ENCODE data around the gene GPATCH1. TPM values are rescaled to one million over a fixed set of nuclear protein-coding genes. Genes with fewer than 3 reads are reported as not detected.

GPATCH1 gene
- total RNA-seq, 4 donors from 2014 or later, result 6.6 to 32.1 (median 10.6) TPM

DNA sequence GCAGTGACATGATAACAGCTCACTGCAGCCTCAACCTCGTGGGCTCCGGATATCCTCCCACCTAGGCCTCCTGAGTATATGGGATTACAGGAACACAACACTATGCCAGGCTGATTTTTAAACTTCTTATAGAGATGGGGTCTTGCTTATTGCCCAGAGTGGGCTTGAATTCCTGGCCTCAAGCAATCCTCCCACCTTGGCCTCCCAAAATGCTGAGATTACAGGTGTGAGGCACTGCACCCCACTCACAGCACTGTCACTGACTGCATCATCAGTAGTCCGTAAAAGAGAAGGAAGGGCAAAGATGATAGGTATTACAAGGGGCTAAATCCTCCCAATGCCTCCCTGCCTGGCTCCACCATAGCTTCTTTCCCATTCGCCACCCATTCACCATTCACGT, 20.4 kb upstream of the GPATCH1 start:
- Histone ChIP-seq H3K4me3 (no peak overlapping the region), H3K9me3 (no peaks in the 10 kb centered on the region), H3K36me3 (no peaks in the 10 kb centered on the region), H3K27ac (no peak overlapping the region), H3K4me1 (peaks cover 0 to 26% (median 5%) of the 10 kb centered on the region in 4 donors), H3K27me3 (peaks cover 0 to 25% of the 10 kb centered on the region in 2 donors)
- TF ChIP-seq, protein P1, sequence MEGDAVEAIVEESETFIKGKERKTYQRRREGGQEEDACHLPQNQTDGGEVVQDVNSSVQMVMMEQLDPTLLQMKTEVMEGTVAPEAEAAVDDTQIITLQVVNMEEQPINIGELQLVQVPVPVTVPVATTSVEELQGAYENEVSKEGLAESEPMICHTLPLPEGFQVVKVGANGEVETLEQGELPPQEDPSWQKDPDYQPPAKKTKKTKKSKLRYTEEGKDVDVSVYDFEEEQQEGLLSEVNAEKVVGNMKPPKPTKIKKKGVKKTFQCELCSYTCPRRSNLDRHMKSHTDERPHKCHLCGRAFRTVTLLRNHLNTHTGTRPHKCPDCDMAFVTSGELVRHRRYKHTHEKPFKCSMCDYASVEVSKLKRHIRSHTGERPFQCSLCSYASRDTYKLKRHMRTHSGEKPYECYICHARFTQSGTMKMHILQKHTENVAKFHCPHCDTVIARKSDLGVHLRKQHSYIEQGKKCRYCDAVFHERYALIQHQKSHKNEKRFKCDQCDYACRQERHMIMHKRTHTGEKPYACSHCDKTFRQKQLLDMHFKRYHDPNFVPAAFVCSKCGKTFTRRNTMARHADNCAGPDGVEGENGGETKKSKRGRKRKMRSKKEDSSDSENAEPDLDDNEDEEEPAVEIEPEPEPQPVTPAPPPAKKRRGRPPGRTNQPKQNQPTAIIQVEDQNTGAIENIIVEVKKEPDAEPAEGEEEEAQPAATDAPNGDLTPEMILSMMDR (IDR thresholded peaks at IDR 0.05), result no peak
- TF ChIP-seq EP300 (IDR thresholded peaks at IDR 0.05) (no peak), POLR2A (IDR thresholded peaks at IDR 0.05) (no peak)
- 84 to 88% methylated on average over 5 of the region's 5 CpGs for WGBS, 2 donors
- no peak for DNase-seq (ENCODE audit: low spot score in 2 of 2)

DNA sequence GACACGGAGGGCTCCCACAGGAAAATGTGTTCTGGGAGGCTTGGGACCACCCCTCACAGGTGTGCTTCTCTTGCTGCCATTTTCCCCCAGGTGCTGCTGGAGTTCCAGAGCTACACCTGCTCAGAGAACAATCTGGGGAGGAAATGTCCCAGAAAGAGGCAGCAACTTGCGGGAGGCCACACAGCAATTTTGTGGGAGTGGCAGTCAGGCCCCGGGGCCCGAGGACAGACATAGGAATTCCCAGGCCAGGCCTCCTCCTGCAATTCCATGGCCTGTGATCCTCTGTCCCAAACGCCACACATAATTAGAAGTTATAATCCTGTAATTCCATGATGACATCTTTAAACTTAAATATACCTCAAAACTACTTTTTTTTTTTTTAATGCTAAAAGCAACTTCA, 18.1 kb upstream of the GPATCH1 start:
- no peak overlapping the region for H3K4me3 ChIP-seq
- H3K4me1 ChIP-seq, result peaks cover 0 to 26% (median 5%) of the 10 kb centered on the region in 4 donors
- no peak overlapping the region for H3K27ac ChIP-seq
- peaks cover 0 to 25% of the 10 kb centered on the region in 2 donors for H3K27me3 ChIP-seq
- no peak for DNase-seq (ENCODE audit: low spot score in 2 of 2)
- no peak for TF ChIP-seq EP300 (IDR thresholded peaks at IDR 0.05)
- TF ChIP-seq, protein P1 (IDR thresholded peaks at IDR 0.05), result no peak
- no peak for TF ChIP-seq POLR2A (IDR thresholded peaks at IDR 0.05)
- 76 to 81% methylated on average over 5 of the region's 5 CpGs for WGBS, 2 donors
- no peaks in the 10 kb centered on the region for H3K9me3 ChIP-seq
- H3K36me3 ChIP-seq, result no peaks in the 10 kb centered on the region

DNA sequence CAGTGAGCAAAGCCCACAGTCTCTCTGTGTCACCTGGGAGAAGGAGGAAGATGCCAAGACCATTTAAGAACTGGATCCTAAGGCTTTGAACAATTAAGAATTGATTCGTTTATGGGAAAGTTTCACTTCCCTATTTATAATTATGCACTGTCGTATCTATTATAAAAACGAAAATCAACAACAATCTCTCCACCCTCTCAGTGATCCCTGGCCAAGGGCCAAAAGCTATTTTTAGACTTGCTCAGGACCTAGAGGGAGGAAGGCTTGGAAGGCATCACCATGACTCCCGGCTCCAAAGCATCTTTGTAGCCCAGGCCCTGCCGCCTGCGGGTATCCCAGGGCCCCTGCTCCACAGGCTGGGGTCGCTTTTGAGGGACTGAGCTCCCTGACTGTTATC, 17.6 kb upstream of the GPATCH1 start:
- no peak for TF ChIP-seq EP300 (IDR thresholded peaks at IDR 0.05)
- no peak for TF ChIP-seq POLR2A (IDR thresholded peaks at IDR 0.05)
- TF ChIP-seq, protein P1 (IDR thresholded peaks at IDR 0.05), result no peak
- H3K36me3 ChIP-seq, result no peaks in the 10 kb centered on the region
- peaks cover 0 to 25% of the 10 kb centered on the region in 2 donors for H3K27me3 ChIP-seq
- H3K4me3 ChIP-seq, result peak overlapping the region in 3 of 4 donors; percentile 40 to 80 (median 79)
- peaks cover 0 to 26% (median 5%) of the 10 kb centered on the region in 4 donors for H3K4me1 ChIP-seq
- 8% methylated on average over 7 of the region's 7 CpGs for WGBS, 2 donors
- H3K27ac ChIP-seq, result peak overlapping the region in 1 of 4 donors; percentile 84
- H3K9me3 ChIP-seq, result no peaks in the 10 kb centered on the region
- no peak for DNase-seq (ENCODE audit: low spot score in 2 of 2)

DNA sequence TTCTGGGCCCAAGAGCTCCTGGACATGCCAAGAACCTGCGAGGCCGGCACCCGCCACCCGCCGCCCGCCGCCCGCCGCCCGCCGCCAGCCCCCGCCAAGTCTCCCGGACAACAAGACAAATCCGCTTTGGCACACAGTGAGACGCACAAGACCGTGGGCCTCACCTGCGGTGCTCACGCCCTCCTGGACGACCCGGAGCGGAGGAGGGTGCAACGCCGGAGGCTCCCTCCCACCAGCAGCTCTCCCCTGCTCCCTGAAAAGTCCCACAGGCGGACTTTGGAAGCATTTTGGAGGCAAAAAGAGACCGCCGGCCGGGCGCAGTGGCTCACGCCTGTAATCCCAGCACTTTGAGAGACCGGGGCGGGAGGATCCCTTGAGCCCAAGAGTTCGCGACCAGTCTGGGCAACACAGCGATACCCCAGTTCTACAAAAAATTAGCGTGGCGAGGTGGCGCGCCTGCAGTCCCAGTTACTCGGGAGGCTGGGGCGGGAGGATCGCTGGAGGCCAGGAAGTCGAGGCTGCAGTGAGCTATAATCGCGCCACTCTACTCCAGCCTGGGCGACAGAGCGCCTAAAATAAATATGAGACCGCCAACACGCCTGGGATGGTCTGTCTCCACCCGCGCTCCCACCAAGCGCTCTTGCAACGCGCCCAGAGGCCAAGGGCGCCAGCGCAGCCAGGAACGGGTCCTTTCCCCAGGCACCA, 17.1 kb upstream of the GPATCH1 start:
- no peaks in the 10 kb centered on the region for H3K36me3 ChIP-seq
- H3K9me3 ChIP-seq, result no peaks in the 10 kb centered on the region
- H3K27ac ChIP-seq, result peak overlapping the region in 1 of 4 donors; percentile 84
- 6% methylated on average over 20 to 35 of the region's 56 CpGs for WGBS, 2 donors
- H3K27me3 ChIP-seq, result peaks cover 0 to 25% of the 10 kb centered on the region in 2 donors
- no peak for TF ChIP-seq POLR2A (IDR thresholded peaks at IDR 0.05)
- TF ChIP-seq, protein P1 (IDR thresholded peaks at IDR 0.05), result no peak
- no peak for TF ChIP-seq EP300 (IDR thresholded peaks at IDR 0.05)
- H3K4me3 ChIP-seq, result peak overlapping the region; percentile 38 to 80 (median 60)
- DNase-seq (ENCODE audit: low spot score in 2 of 2), result no peak
- H3K4me1 ChIP-seq, result peaks cover 0 to 26% (median 5%) of the 10 kb centered on the region in 4 donors

DNA sequence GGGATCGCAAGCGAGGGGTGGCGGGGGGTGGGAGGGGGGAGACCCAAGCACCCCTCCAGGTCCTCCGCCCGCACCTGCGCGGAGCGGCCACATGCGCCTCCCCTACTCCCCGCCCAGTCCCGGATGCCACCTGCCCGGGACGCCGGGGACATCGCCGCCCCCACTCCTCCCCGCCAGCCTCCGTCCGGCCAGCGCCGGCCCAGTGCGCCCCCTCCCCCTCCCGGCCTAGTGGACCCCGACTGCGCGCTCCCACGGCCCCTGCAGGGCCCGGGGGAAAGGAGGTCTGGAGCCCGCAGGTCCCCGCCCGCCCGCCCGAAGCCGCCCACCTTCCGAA, 16.6 kb upstream of the GPATCH1 start:
- Histone ChIP-seq H3K9me3 (no peaks in the 10 kb centered on the region), H3K27me3 (peaks cover 0 to 25% of the 10 kb centered on the region in 2 donors), H3K27ac (peak overlapping the region in 2 of 4 donors; percentile 43 to 84), H3K36me3 (no peaks in the 10 kb centered on the region), H3K4me1 (peaks cover 0 to 26% (median 5%) of the 10 kb centered on the region in 4 donors), H3K4me3 (peak overlapping the region; percentile 38 to 80 (median 60))
- WGBS, 2 donors, result 0% methylated on average over 14 of the region's 35 CpGs; no CpG with 5 or more reads in 1 of the 2 donors
- no peak for DNase-seq (ENCODE audit: low spot score in 2 of 2)
- TF ChIP-seq EP300 (IDR thresholded peaks at IDR 0.05) (no peak), POLR2A (IDR thresholded peaks at IDR 0.05) (no peak)
- TF ChIP-seq, protein P1 (IDR thresholded peaks at IDR 0.05), result no peak

Measured in tibial nerve (tissue), 4 donors.